ENCODE results near the gene COL11A2. TPM values are rescaled to one million over a fixed set of nuclear protein-coding genes. Genes with fewer than 3 reads are reported as not detected.
"Not testable (repeated sequence)": the region's sequence is repeated elsewhere in the genome, so short reads cannot be mapped to it uniquely, and the experiment has no call there.

COL11A2 gene
- total RNA-seq: 1 to 10 TPM; 1.1 to 1.3 TPM

DNA sequence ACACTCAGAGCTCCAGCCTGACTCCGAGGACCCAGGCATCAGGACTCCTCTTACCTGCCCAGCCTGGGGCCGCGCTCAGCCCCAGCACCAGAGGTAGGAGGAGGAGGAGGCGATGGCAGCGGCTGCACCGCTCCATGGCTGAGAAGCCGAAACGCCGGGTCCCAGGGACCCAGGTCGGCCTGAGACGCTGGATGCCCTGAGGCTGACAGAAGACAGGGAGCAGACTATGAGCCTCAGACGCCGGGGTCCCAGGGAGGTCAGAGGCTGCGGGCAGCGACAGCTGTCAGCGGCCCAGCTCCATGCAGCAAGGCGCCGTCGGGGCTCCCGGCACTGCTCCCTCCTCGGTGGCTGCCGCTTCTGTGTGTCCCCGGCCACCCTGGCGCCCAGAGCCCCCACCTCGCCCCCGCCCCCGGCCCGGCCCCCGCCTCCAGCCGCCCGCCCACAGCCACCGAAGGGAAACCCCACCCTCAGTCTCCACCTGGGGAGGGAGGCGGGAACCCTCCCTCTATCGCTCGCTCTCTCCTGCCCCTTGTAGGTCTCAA, at the start of gene COL11A2:
Gene COL11A2 (minus strand): TSS at position 363 of the 542 bp plus-strand sequence. CDS start 227 bp downstream, at position 136.
- DNase-seq (ENCODE audit: low spot score): no peak
- Mint-ChIP-seq H3K4me3 (peak within 1 kb of the TSS; percentile 72), H3K9me3 (no peaks in the 10 kb centered on the region), H3K27ac (no peak within 1 kb of the TSS), H3K27me3 (peaks cover 27 to 37% of the 10 kb centered on the region in 2 donors), H3K36me3 (peaks cover 17% of the 10 kb centered on the region), H3K4me1 (ENCODE audit: low read depth in 2 of 2) (peaks cover 2 to 14% of the 10 kb centered on the region in 2 donors)
- ATAC-seq: peak; percentile 8 to 32

DNA sequence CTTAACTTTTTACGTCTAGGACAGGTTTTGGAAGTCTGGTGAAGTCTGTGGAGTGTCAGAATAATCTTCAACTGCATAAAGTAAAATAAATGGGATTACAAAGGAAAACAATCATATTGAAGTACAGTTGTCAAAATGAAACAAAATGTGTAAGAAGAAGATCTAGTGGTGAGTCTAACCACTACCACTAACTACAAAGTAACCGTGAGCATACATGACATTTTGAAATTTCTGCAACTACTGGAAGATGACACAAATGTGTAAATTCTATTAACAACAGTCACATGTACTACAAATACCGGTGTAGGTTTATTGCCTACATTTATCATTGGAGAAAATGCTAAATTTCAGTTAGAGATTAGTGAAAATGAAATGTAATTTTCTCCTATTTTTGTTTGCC, 49.7 kb upstream of the COL11A2 start:
- Mint-ChIP-seq H3K4me3 (peak overlapping the region; percentile 56), H3K9me3 (no peaks in the 10 kb centered on the region), H3K36me3 (no peaks in the 10 kb centered on the region), H3K27ac (no peak overlapping the region), H3K4me1 (ENCODE audit: low read depth in 2 of 2) (peaks cover 7 to 8% of the 10 kb centered on the region in 2 donors), H3K27me3 (peaks cover 22 to 26% of the 10 kb centered on the region in 2 donors)
- no peak for DNase-seq (ENCODE audit: low spot score)
- ATAC-seq: peak in 1 of 2 donors; percentile 80

GRCh38 chr6:33237741-33238140, 45.5 kb upstream of the COL11A2 start:
- no peak for DNase-seq (ENCODE audit: low spot score)
- no peak overlapping the region for H3K4me3 Mint-ChIP-seq
- peaks cover 35 to 51% of the 10 kb centered on the region in 2 donors for H3K27me3 Mint-ChIP-seq
- ATAC-seq: no peak
- H3K4me1 Mint-ChIP-seq (ENCODE audit: low read depth in 2 of 2): peaks cover 7 to 8% of the 10 kb centered on the region in 2 donors
- no peaks in the 10 kb centered on the region for H3K9me3 Mint-ChIP-seq
- H3K36me3 Mint-ChIP-seq: no peaks in the 10 kb centered on the region
- H3K27ac Mint-ChIP-seq: no peak overlapping the region

GRCh38 chr6:33236852-33237251, 44.6 kb upstream of the COL11A2 start:
- H3K4me1 Mint-ChIP-seq (ENCODE audit: low read depth in 2 of 2): peaks cover 2% of the 10 kb centered on the region in 2 donors
- no peak overlapping the region for H3K4me3 Mint-ChIP-seq
- ATAC-seq: no peak
- no peaks in the 10 kb centered on the region for H3K9me3 Mint-ChIP-seq
- H3K27ac Mint-ChIP-seq: no peak overlapping the region
- DNase-seq (ENCODE audit: low spot score): no peak
- H3K36me3 Mint-ChIP-seq: no peaks in the 10 kb centered on the region
- peaks cover 30 to 48% of the 10 kb centered on the region in 2 donors for H3K27me3 Mint-ChIP-seq

GRCh38 chr6:33236328-33236727, 44.1 kb upstream of the COL11A2 start:
- Mint-ChIP-seq H3K36me3 (no peaks in the 10 kb centered on the region), H3K27me3 (peaks cover 32 to 52% of the 10 kb centered on the region in 2 donors), H3K27ac (no peak overlapping the region), H3K4me3 (no peak overlapping the region), H3K4me1 (ENCODE audit: low read depth in 2 of 2) (peaks cover 0 to 2% of the 10 kb centered on the region in 2 donors), H3K9me3 (no peaks in the 10 kb centered on the region)
- DNase-seq (ENCODE audit: low spot score) (no peak), ATAC-seq (no peak)

GRCh38 chr6:33235221-33235634, 43.0 kb upstream of the COL11A2 start:
- DNase-seq (ENCODE audit: low spot score) (no peak), ATAC-seq (no peak)
- Mint-ChIP-seq H3K27me3 (peaks cover 31 to 53% of the 10 kb centered on the region in 2 donors), H3K4me1 (ENCODE audit: low read depth in 2 of 2) (peaks cover 0 to 4% of the 10 kb centered on the region in 2 donors), H3K9me3 (no peaks in the 10 kb centered on the region), H3K27ac (no peak overlapping the region), H3K36me3 (no peaks in the 10 kb centered on the region), H3K4me3 (no peak overlapping the region)

DNA sequence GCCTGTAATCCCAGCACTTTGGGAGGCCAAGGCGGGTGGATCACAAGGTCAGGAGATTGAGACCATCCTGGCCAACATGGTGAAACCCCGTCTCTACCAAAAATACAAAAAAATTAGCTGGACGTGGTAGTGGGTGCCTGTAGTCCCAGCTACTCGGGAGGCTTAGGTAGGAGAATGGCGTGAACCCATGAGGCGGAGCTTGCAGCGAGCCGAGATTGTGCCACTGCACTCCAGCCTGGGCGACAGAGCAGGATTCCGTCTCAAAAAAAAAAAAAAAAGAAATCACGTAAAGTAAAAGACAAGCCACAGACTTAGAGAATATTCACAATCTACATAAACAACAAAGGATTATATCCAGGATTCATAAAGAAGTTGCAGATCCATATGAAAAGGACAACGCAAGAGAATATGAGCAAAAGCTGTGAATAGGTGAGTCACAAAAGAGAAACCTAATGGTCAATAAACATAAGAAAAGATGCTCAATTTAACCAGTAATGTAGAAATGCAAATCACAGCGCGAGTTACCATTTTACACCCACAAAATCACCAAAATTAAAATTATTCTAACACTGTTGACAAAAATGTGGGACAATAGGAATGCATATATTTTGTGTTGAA, 34.3 kb upstream of the COL11A2 start:
- H3K9me3 Mint-ChIP-seq; ATAC-seq; H3K4me1 Mint-ChIP-seq (ENCODE audit: low read depth in 2 of 2); H3K4me3 Mint-ChIP-seq; H3K27ac Mint-ChIP-seq; H3K36me3 Mint-ChIP-seq; DNase-seq (ENCODE audit: low spot score): not testable (repeated sequence)
- H3K27me3 Mint-ChIP-seq: peaks cover 35 to 50% of the 10 kb centered on the region in 2 donors

- no peak overlapping the region for H3K4me3 Mint-ChIP-seq
- H3K4me1 Mint-ChIP-seq (ENCODE audit: low read depth in 2 of 2): peaks cover 12 to 15% of the 10 kb centered on the region in 2 donors
- H3K27ac Mint-ChIP-seq: no peak overlapping the region
- peaks cover 40 to 50% of the 10 kb centered on the region in 2 donors for H3K27me3 Mint-ChIP-seq
- ATAC-seq (no peak), DNase-seq (ENCODE audit: low spot score) (no peak)
- no peaks in the 10 kb centered on the region for H3K9me3 Mint-ChIP-seq
- peaks cover under 1% of the 10 kb centered on the region for H3K36me3 Mint-ChIP-seq
Measured at GRCh38 chr6:33217681-33218080, 25.4 kb upstream of the COL11A2 start.

- ATAC-seq: no peak
Measured at GRCh38 chr6:33217246-33217645, 25.0 kb upstream of the COL11A2 start.

DNA sequence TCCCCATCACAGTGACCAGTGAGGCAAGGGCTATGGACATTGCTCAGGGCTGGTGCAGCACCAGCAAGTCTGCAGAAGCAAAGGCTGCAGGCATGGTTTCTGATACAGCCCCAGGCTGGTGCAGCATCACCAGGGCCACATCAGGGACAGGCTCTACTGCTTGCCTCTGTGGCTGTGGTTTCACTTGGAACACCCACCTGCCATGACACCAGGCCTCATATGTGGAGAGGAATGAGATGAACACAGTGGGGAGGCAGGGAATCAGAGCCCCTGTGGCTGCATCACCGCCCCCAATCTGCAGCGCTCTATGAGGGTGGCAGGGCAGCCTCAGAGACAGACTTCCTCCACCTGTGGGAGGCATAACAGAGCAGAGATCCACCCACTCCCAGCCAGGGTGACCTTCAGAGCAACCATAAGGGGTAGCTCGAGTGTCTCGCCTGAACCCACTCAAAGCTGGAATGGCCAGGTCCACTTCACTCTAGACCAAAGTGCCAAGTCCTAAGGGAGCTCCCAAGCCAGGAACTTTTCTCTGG, 23.9 kb upstream of the COL11A2 start:
- Mint-ChIP-seq H3K27me3 (peaks cover 33 to 42% of the 10 kb centered on the region in 2 donors), H3K27ac (peak overlapping the region in 1 of 2 donors; percentile 31), H3K36me3 (peaks cover 10% of the 10 kb centered on the region), H3K4me3 (no peak overlapping the region), H3K9me3 (no peaks in the 10 kb centered on the region), H3K4me1 (ENCODE audit: low read depth in 2 of 2) (peaks cover 18 to 21% of the 10 kb centered on the region in 2 donors)
- DNase-seq (ENCODE audit: low spot score): no peak
- no peak for ATAC-seq

More at GRCh38 chr6:33217246-33217645, 25.0 kb upstream of the COL11A2 start:
- Mint-ChIP-seq H3K4me3 (no peak overlapping the region), H3K36me3 (peaks cover 4% of the 10 kb centered on the region), H3K27ac (no peak overlapping the region), H3K4me1 (ENCODE audit: low read depth in 2 of 2) (peaks cover 16 to 18% of the 10 kb centered on the region in 2 donors), H3K27me3 (peaks cover 42 to 49% of the 10 kb centered on the region in 2 donors), H3K9me3 (no peaks in the 10 kb centered on the region)
- no peak for DNase-seq (ENCODE audit: low spot score)

DNA sequence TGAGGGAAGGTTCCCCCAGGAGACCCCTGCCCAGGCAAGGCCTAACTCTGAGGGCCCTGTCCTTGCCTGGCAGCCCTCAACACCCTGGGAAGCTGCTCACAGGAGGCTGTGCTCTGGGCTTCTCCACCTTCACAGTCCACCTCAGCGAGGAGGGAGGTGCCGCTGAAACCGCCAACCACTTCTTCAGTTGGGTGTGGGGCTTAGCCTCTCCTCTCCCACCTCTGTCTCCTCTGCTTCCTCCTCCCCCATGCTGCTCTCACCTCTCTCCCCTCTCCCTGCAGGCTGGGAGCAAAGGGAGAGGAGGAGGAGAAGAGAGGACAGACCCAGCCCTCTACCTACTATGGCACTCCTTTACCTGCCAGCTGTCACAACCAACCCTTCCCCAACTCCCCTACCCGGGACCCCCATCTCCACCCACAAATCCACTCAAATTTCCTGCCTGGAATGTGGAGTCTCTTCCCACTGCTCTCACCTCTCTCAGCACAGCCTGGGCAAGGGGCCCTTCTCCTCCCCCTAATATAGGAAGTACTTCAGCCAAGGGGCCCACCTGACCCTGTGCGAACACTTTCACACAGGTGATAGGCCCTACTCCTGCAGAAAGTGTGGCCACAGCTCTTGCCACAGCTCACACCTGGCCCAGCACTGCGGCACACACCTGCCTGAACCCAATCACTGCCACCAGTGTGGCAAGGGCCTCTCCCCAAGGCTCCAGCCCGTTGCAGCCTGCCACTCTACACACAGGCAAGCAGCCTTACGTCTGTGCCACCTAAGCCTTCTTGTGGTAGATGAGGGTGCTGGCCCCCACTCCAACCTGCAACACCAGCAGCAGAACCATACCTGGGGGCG, 23.2 kb upstream of the COL11A2 start:
- no peaks in the 10 kb centered on the region for H3K9me3 Mint-ChIP-seq
- peaks cover 10% of the 10 kb centered on the region for H3K36me3 Mint-ChIP-seq
- peak overlapping the region in 1 of 2 donors; percentile 31 for H3K27ac Mint-ChIP-seq
- peaks cover 18 to 21% of the 10 kb centered on the region in 2 donors for H3K4me1 Mint-ChIP-seq (ENCODE audit: low read depth in 2 of 2)
- ATAC-seq (peak in 1 of 2 donors; percentile 43), DNase-seq (ENCODE audit: low spot score) (no peak)
- no peak overlapping the region for H3K4me3 Mint-ChIP-seq
- H3K27me3 Mint-ChIP-seq: peaks cover 32 to 41% of the 10 kb centered on the region in 2 donors

GRCh38 chr6:33213989-33214335, 21.7 kb upstream of the COL11A2 start:
- no peak for ATAC-seq
- H3K4me3 Mint-ChIP-seq: peak overlapping the region; percentile 39
- no peaks in the 10 kb centered on the region for H3K9me3 Mint-ChIP-seq
- peaks cover 10% of the 10 kb centered on the region for H3K36me3 Mint-ChIP-seq
- DNase-seq (ENCODE audit: low spot score): no peak
- peak overlapping the region in 1 of 2 donors; percentile 31 for H3K27ac Mint-ChIP-seq
- H3K4me1 Mint-ChIP-seq (ENCODE audit: low read depth in 2 of 2): peaks cover 29 to 30% of the 10 kb centered on the region in 2 donors
- peaks cover 31 to 36% of the 10 kb centered on the region in 2 donors for H3K27me3 Mint-ChIP-seq

GRCh38 chr6:33213166-33213988, 21.1 kb upstream of the COL11A2 start:
- no peak for DNase-seq (ENCODE audit: low spot score)
- Mint-ChIP-seq H3K4me3 (peak overlapping the region; percentile 39), H3K27ac (peak overlapping the region in 1 of 2 donors; percentile 31), H3K9me3 (no peaks in the 10 kb centered on the region), H3K27me3 (peaks cover 26 to 31% of the 10 kb centered on the region in 2 donors), H3K36me3 (peaks cover 10% of the 10 kb centered on the region), H3K4me1 (ENCODE audit: low read depth in 2 of 2) (peaks cover 33% of the 10 kb centered on the region in 2 donors)
- no peak for ATAC-seq

Data from natural killer cell treated with Interleukin-12 subunit alpha and Interleukin-12 subunit beta and Interleukin-15 and Interleukin-18, amount 100 ng/mL, for 72 hours (primary cell).